Activated B cell treated with CpG ODN at 0.5 μM for 24 hours (primary cell): ENCODE data around the gene SIPA1L3. TPM values are rescaled to one million over a fixed set of nuclear protein-coding genes. Genes with fewer than 3 reads are reported as not detected.

Source experiments
- ATAC-seq: fragments of 200-7000 bp; cut with Tn5 transposase; one replicate; pipeline ENCODE4 v1.10.0; 2021; ENCODE audit warnings: low read depth, mild to moderate bottlenecking, moderate library complexity
- CTCF ChIA-PET: fragments of 350-600 bp; sonication (Branson Sonifier 250); formaldehyde crosslinking; loops from one replicate; lab custom pipeline; 2021; ENCODE audit warnings: antibody characterized with exemption; lab: Charles Lee
- POLR2A ChIA-PET: fragments of 350-600 bp; sonication (Branson Sonifier 250); formaldehyde crosslinking; loops from one replicate; lab custom pipeline; 2021; ENCODE audit warnings: antibody characterized with exemption; lab: Charles Lee
- DNase-seq: peaks from one replicate; pipeline ENCODE4 v3.0.0; 2022
- H3K27ac Mint-ChIP-seq: one replicate; pipeline ENCODE4 v1.8.0; 2020; ENCODE audit warnings: mixed read lengths
- H3K27me3 Mint-ChIP-seq: one replicate; pipeline ENCODE4 v1.8.0; 2021; ENCODE audit warnings: mixed read lengths
- H3K36me3 Mint-ChIP-seq: one replicate; pipeline ENCODE4 v1.8.0; 2021; ENCODE audit warnings: low read depth, mixed read lengths
- H3K4me1 Mint-ChIP-seq: one replicate; pipeline ENCODE4 v1.8.0; 2021; ENCODE audit warnings: mixed read lengths
- H3K4me3 Mint-ChIP-seq: one replicate; pipeline ENCODE4 v1.8.0; 2020; ENCODE audit warnings: mild to moderate bottlenecking, mixed read lengths
- H3K9me3 Mint-ChIP-seq: one replicate; pipeline ENCODE4 v1.8.0; 2020; ENCODE audit warnings: mixed read lengths
- intact Hi-C: fragments of 100-400 bp; cut with micrococcal nuclease; formaldehyde crosslinking; loops from one replicate; pipeline ENCODE4 v1.15.1; 2024
- total RNA-seq: library from RNA; stranded (reverse); gene quantifications from 2 replicates; pipeline ENCODE4 v1.2.3, GENCODE V29; 2022
- TF ChIP-seq, protein P1 (sequence below): fragments of 200-600 bp; IDR thresholded peaks from one replicate; pipeline ENCODE4 v1.8.0; 2022; ENCODE audit warnings: antibody characterized with exemption, mild to moderate bottlenecking

Gene SIPA1L3
- total RNA-seq, 1 donor from 2014 or later, result 145 TPM

GRCh38 chr19:38151242-38151641, 244.2 kb downstream of the SIPA1L3 start:
- Mint-ChIP-seq H3K27me3 (no peaks in the 10 kb centered on the region), H3K4me3 (no peak overlapping the region), H3K36me3 (peaks cover 75% of the 10 kb centered on the region), H3K4me1 (no peaks in the 10 kb centered on the region), H3K27ac (no peak overlapping the region), H3K9me3 (no peaks in the 10 kb centered on the region)
- ATAC-seq, result no peak
- ChIA-PET CTCF (interaction anchor here (0.9 kb wide), 1 partner anchor 9 kb away, joined by 3 read pairs; no protein-coding TSS in a partner anchor), POLR2A (no interaction called here)
- DNase-seq, result no peak
- intact Hi-C loops, result no loop called here
- TF ChIP-seq, protein P1, sequence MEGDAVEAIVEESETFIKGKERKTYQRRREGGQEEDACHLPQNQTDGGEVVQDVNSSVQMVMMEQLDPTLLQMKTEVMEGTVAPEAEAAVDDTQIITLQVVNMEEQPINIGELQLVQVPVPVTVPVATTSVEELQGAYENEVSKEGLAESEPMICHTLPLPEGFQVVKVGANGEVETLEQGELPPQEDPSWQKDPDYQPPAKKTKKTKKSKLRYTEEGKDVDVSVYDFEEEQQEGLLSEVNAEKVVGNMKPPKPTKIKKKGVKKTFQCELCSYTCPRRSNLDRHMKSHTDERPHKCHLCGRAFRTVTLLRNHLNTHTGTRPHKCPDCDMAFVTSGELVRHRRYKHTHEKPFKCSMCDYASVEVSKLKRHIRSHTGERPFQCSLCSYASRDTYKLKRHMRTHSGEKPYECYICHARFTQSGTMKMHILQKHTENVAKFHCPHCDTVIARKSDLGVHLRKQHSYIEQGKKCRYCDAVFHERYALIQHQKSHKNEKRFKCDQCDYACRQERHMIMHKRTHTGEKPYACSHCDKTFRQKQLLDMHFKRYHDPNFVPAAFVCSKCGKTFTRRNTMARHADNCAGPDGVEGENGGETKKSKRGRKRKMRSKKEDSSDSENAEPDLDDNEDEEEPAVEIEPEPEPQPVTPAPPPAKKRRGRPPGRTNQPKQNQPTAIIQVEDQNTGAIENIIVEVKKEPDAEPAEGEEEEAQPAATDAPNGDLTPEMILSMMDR, result no peak

GRCh38 chr19:38152461-38153379, 245.7 kb downstream of the SIPA1L3 start:
- no peaks in the 10 kb centered on the region for H3K27me3 Mint-ChIP-seq
- DNase-seq, result no peak
- H3K4me1 Mint-ChIP-seq, result no peaks in the 10 kb centered on the region
- no peak overlapping the region for H3K4me3 Mint-ChIP-seq
- intact Hi-C loops, result no loop called here
- no peak for ATAC-seq
- CTCF ChIA-PET, result no interaction called here
- H3K9me3 Mint-ChIP-seq, result no peaks in the 10 kb centered on the region
- TF ChIP-seq, protein P1, result no peak
- peaks cover 75% of the 10 kb centered on the region for H3K36me3 Mint-ChIP-seq
- POLR2A ChIA-PET, result no interaction called here
- H3K27ac Mint-ChIP-seq, result no peak overlapping the region

DNA sequence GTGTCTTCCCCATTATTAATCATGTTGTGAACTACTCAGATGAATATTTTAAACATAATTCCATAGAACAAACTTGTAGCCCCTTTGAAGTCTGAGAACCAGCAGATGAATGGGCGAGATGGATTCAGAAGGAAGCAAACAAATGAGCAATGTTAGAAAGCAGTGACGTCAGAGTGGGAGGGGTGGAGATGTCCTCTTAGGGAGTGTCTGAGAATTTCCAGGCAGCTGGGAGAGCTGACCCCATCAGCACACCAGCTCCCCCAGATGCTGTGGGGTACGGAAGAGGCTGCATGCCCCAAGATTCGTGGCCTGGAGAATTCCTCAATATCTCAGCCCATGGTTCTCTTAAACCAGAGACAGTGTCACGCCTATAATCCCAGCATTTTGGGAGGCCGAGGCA, 248.4 kb downstream of the SIPA1L3 start:
- Mint-ChIP-seq H3K4me3 (no peak overlapping the region), H3K9me3 (no peaks in the 10 kb centered on the region), H3K27ac (no peak overlapping the region), H3K36me3 (peaks cover 74% of the 10 kb centered on the region), H3K27me3 (no peaks in the 10 kb centered on the region), H3K4me1 (no peaks in the 10 kb centered on the region)
- DNase-seq (no peak), ATAC-seq (no peak)
- CTCF ChIA-PET, result no interaction called here
- intact Hi-C loops, result no loop called here
- POLR2A ChIA-PET, result no interaction called here
- TF ChIP-seq, protein P1, result no peak

DNA sequence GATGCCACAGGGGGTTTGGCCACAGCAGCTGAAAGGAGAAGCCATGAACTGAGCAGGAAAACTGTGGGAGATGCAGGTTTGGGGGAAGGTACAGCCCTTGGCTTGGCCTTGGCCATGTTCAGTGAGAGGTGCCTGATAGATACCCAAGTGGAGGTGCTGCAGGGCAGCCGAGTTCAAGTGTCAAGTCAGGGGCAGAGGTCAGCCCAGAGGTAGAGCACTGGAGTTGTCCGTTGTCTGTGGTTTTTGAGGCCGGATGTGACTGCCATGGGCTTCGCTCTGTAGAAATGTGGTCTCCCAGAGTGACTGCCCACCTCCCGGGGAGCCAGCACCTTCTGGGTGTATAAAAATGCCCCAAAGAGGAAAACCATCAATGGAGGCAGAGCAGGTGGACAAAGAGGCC, 251.7 kb downstream of the SIPA1L3 start:
- peaks cover 77% of the 10 kb centered on the region for H3K36me3 Mint-ChIP-seq
- H3K27ac Mint-ChIP-seq, result no peak overlapping the region
- intact Hi-C loops, result no loop called here
- TF ChIP-seq, protein P1, result no peak
- POLR2A ChIA-PET, result no interaction called here
- CTCF ChIA-PET, result no interaction called here
- ATAC-seq (no peak), DNase-seq (no peak)
- no peaks in the 10 kb centered on the region for H3K27me3 Mint-ChIP-seq
- no peaks in the 10 kb centered on the region for H3K9me3 Mint-ChIP-seq
- H3K4me1 Mint-ChIP-seq, result no peaks in the 10 kb centered on the region
- no peak overlapping the region for H3K4me3 Mint-ChIP-seq

DNA sequence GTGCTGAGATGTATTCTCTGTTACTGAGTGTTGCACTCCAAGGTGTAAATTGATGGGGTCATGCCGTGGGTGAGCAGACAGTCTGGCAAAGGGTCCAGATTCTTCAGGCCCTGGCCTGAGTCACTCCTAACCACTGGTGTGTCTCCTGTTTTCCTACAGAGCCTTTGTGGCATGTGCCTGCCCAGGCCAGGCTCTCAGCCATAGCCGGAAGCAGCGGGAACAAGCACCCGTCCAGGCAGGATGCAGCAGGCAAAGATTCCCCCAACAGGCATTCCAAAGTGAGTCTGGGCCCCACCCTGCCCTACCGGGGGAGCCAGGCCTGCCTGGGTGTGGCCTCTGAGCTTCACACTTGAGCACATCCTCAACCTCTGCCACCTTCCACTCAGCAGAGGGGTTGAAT, 255.1 kb downstream of the SIPA1L3 start:
- Mint-ChIP-seq H3K27ac (no peak overlapping the region), H3K9me3 (no peaks in the 10 kb centered on the region), H3K27me3 (no peaks in the 10 kb centered on the region), H3K4me3 (no peak overlapping the region), H3K36me3 (peaks cover 87% of the 10 kb centered on the region), H3K4me1 (no peaks in the 10 kb centered on the region)
- POLR2A ChIA-PET, result no interaction called here
- TF ChIP-seq, protein P1, result no peak
- CTCF ChIA-PET, result no interaction called here
- no peak for DNase-seq
- intact Hi-C loops, result no loop called here
- ATAC-seq, result no peak
